ENCODE data around the gene FLT1.

- TF ChIP-seq CTCF (IDR thresholded peaks at IDR 0.05) (no peak), EZH2 (IDR thresholded peaks at IDR 0.05) (no peak)
Measured at GRCh38 chr13:28336193-28336657, 158.7 kb downstream of the FLT1 start.

Measured in neural progenitor cell (in vitro differentiated cells).